Measurements from ENCODE around the gene KCNAB3. TPM values are rescaled to one million over a fixed set of nuclear protein-coding genes. Genes with fewer than 3 reads are reported as not detected.

Gene KCNAB3
- total RNA-seq, 1 experiment from 2014 or later: 0.45 TPM

DNA sequence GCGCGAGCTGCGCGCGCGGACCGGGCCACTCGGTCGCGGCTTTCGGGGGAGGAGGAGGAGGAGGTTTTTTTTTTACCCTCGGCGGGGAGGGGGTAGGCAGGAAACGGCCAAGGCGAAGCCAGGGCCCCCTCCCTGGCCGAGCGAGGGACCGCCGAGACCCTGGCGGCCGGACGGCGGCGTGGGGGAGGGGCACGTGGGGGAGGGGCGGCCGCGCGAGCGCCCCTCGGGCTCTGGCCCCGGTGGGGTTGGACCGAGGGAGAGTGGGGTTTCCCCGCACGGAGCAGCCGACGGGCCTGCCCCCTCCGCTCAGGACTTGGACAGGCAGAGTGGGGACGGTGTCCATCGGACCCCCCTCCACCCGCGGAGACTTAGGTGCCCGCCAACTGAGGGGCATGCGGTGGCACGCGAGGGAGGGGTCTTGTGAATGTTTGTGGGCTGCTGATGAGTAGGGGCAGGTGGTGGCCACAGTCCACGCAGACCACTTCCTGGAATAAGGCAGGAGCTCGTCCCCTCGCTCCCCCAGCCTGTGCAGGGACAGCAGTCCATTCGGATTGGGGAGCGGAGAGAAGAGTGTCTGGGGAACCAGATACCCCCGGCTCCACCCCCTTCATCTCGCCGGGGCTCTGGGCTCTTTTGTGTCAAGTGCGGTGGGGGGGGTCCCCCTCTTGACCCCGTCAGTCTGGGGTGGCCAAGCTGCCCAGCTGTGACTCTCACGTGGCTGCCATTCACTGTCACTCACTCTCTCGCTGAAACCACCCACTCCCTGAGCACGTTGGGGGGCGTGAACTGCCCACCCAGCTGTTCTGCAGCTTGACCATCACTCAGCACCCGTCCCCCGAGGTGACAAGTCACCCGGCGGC, 44.1 kb downstream of the KCNAB3 start:
- Histone ChIP-seq H3K4me3 (peak overlapping the region; percentile 63), H3K27me3 (replicated peaks) (no peaks in the 10 kb centered on the region), H3K4me1 (replicated peaks) (peaks cover 37% of the 10 kb centered on the region), H3K9me3 (replicated peaks) (no peaks in the 10 kb centered on the region), H3K27ac (peak overlapping the region; percentile 75), H3K36me3 (peaks cover 27% of the 10 kb centered on the region)
- DNase-seq (ENCODE audit: low read depth in 1 of 2, low spot score in 2 of 2): peak; percentile 78 to 80

DNA sequence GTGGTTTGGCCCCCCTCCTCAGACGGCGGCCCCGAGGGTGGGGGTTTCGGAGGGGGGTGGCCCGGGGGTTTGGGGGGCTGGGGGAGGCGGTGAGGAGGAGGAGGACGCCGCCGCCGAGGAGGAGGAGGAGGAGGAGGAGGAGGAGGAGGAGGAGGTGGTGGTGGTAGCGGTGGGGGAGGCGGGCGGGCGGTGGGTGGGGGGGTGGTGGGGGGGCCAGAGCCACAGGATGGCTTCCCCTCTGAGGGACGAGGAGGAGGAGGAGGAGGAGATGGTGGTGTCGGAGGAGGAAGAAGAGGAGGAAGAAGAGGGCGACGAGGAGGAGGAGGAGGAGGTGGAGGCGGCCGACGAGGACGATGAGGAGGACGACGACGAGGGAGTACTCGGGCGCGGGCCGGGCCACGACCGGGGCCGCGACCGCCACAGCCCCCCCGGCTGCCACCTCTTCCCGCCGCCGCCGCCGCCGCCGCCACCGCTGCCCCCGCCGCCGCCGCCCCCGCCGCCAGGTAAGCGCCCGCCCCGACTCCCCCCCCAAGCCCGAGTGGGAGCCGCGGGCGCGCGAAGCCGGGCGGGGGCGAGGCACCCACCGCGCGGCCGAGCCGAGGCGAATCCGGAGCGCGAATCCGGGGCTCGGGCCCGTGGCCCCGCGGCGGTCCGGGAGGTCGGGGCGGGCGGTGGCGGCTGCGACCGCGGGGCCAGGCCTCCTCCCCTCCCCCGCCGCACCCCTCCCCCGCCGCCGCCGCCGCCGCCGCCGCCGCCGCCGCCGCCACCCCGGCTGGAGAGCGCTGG, 44.9 kb downstream of the KCNAB3 start:
- Histone ChIP-seq H3K4me1 (replicated peaks) (peaks cover 37% of the 10 kb centered on the region), H3K27ac (no peak overlapping the region), H3K4me3 (peak overlapping the region; percentile 63), H3K9me3 (replicated peaks) (no peaks in the 10 kb centered on the region), H3K36me3 (peaks cover 27% of the 10 kb centered on the region), H3K27me3 (replicated peaks) (no peaks in the 10 kb centered on the region)
- peak in 1 of 2 experiments; percentile 22 for DNase-seq (ENCODE audit: low read depth in 1 of 2, low spot score in 2 of 2)

DNA sequence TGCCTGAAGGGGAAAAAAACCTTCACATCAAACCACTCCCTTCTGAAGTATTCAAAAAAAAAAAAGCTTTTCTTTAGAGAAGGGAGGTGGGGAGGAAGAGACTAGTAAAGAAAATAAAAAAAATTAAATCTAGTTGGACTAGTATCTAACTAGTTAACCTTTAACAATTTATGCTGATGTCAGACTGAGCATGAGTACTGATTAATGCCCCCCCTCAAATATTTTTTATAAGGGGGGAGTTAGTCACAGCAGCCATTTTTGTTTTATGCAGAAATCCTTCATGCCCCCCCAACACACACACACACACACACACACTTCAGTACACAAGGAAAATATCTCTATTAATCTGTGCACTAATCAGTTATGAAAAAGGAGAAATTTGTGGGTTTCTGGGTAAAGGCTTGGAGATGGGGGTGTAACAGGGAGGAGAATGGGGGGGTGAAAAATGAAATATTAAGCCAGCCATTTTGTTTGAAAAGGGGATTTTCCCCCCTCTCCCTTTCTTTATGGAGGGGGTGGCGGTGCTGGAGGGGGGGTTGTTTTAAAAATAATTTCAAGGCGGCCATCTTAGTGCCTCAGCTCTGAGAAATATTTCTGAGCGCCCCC, 45.8 kb downstream of the KCNAB3 start:
- Histone ChIP-seq H3K4me3 (peak overlapping the region; percentile 28), H3K4me1 (replicated peaks) (peaks cover 28% of the 10 kb centered on the region), H3K9me3 (replicated peaks) (no peaks in the 10 kb centered on the region), H3K27ac (peak overlapping the region; percentile 58), H3K36me3 (peaks cover 21% of the 10 kb centered on the region), H3K27me3 (replicated peaks) (no peaks in the 10 kb centered on the region)
- peak in 1 of 2 experiments; percentile 37 for DNase-seq (ENCODE audit: low read depth in 1 of 2, low spot score in 2 of 2)

DNA sequence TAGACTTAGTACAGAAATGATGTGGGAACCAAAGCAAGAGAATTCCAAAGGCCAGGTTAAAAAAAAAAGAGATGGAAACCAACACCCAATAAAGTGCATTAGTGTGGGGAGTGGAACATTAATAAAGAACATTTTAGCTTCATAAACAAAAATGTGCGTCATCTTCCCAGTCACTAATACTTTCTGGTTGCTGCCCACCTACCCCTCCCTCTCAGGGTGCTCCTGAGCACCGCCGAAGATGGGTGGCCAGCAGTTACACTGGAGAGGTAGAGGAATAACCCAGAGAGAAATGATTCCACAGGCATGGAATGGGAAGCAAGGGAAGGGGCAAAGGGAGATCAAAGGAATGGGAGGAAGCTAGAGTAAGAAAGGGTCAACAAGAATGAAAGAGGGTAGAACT, 47.0 kb downstream of the KCNAB3 start:
- DNase-seq (ENCODE audit: low read depth in 1 of 2, low spot score in 2 of 2): no peak
- peaks cover 15% of the 10 kb centered on the region for H3K4me1 ChIP-seq (replicated peaks)
- H3K36me3 ChIP-seq: peaks cover 25% of the 10 kb centered on the region
- H3K27me3 ChIP-seq (replicated peaks): no peaks in the 10 kb centered on the region
- no peaks in the 10 kb centered on the region for H3K9me3 ChIP-seq (replicated peaks)
- H3K4me3 ChIP-seq: no peak overlapping the region
- H3K27ac ChIP-seq: no peak overlapping the region

DNA sequence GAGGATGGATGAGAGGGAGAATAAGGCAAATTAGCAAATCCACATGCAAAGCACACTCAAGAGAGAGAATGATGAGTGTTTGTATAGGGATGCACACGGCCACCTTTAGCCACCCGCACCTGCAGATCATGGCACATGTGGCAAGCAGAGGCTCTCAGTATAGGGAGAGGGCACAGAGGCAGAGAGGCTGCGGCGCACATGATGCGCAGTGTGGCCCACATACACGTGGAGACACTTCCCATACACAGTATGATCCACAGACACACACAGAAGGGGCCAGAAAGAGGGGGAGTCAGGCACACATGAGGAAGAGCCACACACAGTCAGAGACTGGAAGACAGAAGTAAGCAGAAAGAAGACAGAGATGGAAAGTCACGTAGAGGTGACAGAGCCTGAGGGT, 47.6 kb downstream of the KCNAB3 start:
- Histone ChIP-seq H3K4me1 (replicated peaks) (peaks cover 14% of the 10 kb centered on the region), H3K9me3 (replicated peaks) (no peaks in the 10 kb centered on the region), H3K4me3 (no peak overlapping the region), H3K27me3 (replicated peaks) (no peaks in the 10 kb centered on the region), H3K27ac (no peak overlapping the region), H3K36me3 (peaks cover 25% of the 10 kb centered on the region)
- no peak for DNase-seq (ENCODE audit: low read depth in 1 of 2, low spot score in 2 of 2)

DNA sequence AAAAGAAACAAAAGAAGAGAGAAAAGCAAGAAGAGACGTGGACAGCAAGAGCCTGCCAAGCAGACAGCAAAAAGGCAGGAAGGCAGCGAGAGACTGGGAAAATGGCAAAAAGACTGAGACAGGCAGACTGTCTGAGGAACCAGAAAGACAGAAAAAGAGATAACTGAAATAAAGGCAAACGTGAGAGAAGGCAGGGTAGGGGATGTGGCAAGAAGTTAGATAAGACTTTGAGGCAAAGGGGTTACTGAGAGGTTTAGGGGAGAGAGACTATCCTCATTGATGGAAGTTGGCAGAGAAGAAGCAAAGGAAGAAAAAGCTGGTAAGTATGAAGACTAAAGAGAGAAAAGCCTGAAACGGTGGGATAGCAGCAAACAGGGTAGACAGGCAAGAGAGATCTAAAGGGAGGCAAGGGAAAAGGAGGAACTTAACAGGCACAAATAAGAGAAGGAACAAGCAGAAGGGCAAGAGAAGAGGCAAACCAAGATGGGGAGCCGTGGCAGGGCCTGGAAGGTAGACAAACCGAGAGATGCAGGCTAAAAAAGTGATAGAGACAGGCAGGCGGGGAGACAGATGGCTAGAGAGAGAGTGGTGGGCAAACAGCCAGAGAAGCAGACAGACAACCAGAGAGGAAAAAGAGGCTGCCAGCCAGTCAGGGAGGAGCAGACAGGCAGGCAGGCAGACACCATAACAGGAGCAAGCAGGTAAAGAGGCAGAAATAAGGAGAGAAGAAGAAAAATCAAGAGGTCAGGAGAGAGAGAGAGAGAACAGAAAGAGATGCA, 48.2 kb downstream of the KCNAB3 start:
- H3K27ac ChIP-seq: no peak overlapping the region
- H3K9me3 ChIP-seq (replicated peaks): no peaks in the 10 kb centered on the region
- H3K4me3 ChIP-seq: no peak overlapping the region
- H3K4me1 ChIP-seq (replicated peaks): peaks cover 8% of the 10 kb centered on the region
- DNase-seq (ENCODE audit: low read depth in 1 of 2, low spot score in 2 of 2): no peak
- H3K36me3 ChIP-seq: peaks cover 25% of the 10 kb centered on the region
- H3K27me3 ChIP-seq (replicated peaks): no peaks in the 10 kb centered on the region

DNA sequence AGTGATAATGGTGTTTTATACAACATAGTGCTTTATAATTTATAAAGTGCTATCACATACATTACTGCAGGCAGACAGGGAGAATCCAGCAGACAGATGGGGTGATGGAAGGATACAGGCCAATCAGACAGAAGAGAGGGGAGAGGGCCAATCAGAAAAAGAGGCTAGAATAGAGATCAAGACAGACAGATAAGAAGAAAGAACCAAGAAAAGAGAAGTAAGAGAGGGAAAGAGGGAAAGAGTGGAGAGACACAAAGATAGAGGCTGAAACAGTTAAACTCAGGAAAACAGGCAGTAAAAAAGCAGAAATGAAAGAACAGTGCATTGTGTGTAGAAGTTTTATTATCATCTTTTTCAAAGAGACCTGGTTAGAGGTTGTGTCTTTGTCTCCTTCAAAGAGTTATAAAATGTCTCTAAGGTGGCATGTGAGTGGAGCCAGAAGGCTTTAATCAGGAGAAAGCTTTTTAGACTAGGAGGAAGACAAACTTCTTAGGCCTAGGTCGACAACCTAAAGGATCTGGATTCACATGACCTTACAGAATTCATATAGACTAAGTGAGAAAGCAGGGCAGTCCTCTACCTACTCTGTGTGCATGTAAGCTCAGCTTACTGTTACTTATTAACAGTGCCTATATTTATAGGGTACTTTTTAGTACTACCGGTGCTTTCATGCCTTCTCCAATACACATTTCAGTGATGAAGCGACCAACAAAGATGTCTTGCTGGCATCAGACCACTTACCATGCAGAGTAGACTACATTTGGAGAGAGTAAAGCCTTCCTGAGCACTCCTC, 49.4 kb downstream of the KCNAB3 start:
- Histone ChIP-seq H3K27ac (no peak overlapping the region), H3K27me3 (replicated peaks) (no peaks in the 10 kb centered on the region), H3K36me3 (peaks cover 25% of the 10 kb centered on the region), H3K4me1 (replicated peaks) (peaks cover 7% of the 10 kb centered on the region), H3K9me3 (replicated peaks) (no peaks in the 10 kb centered on the region), H3K4me3 (no peak overlapping the region)
- DNase-seq (ENCODE audit: low read depth in 1 of 2, low spot score in 2 of 2): no peak

DNA sequence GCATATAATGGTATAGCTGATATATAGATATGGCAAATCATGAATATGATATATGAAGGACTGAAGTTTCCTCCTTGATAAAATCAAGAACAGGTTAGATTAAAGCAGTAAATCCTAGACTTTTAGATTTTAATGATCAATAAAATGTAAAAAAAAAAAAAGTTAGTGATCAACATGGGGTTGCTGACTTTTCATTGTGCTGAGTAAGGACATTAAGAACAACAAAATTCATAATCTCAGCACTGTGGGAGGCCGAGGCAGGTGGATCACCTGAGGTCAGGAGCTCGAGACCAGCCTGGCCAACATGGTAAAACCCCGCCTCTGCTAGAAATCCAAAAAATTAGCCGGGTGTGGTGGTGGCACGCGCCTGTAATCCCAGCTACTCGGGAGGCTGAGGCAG, 51.4 kb downstream of the KCNAB3 start:
- no peak overlapping the region for H3K27ac ChIP-seq

DNA sequence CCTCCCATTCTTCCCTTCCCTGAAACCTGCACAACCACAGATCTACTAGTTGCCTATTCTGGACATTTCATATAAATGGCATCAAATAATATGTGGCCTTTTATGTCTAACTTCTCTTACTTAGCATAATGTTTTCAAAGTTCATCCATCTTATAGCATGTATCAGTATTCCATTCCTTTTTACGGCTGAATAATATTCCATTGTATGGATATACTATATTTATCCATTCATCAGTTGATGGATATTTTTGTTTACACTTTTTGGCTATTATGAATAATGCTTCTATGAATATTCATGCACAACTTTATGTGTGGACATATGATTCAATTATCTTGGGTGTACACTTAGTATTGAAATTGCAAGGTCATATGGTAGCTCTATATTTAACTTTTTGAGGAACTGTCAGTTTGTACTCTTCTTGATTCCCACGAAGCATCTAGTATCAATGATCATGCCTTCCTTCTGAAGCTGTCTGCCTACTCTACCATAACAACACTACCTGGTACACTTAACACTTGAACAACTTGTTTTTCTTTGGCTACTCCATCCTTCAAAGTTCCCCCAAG, 53.8 kb downstream of the KCNAB3 start:
- Histone ChIP-seq H3K4me3 (no peak overlapping the region), H3K4me1 (replicated peaks) (no peaks in the 10 kb centered on the region), H3K36me3 (peaks cover 21% of the 10 kb centered on the region)

More for the DNA sequence above, 51.4 kb downstream of the KCNAB3 start:
- no peaks in the 10 kb centered on the region for H3K27me3 ChIP-seq (replicated peaks)
- no peaks in the 10 kb centered on the region for H3K9me3 ChIP-seq (replicated peaks)
- no peaks in the 10 kb centered on the region for H3K4me1 ChIP-seq (replicated peaks)
- peaks cover 25% of the 10 kb centered on the region for H3K36me3 ChIP-seq
- DNase-seq (ENCODE audit: low read depth in 1 of 2, low spot score in 2 of 2): no peak
- no peak overlapping the region for H3K4me3 ChIP-seq

DNA sequence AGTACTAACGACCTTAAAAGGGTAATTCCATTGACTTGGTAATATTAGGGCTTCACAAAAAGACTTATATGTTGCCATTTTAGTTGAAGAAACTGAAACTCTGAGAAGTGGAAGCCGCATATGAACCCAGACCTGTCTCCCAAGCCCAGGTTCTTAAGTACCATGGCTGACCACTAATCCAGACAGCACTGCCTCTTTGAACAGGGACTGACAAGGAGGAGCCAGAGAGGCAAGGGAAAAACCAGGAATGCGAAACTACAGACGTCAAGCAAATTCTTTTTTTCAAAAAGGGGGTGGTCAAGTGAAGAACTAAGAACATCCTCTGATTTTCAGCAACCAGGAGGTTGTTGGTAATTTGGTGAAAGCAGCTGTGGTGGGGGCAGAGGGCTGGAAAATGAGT, 56.6 kb downstream of the KCNAB3 start:
- Histone ChIP-seq H3K27me3 (replicated peaks) (no peaks in the 10 kb centered on the region), H3K4me3 (no peak overlapping the region), H3K9me3 (replicated peaks) (no peaks in the 10 kb centered on the region), H3K4me1 (replicated peaks) (no peaks in the 10 kb centered on the region), H3K36me3 (peaks cover 9% of the 10 kb centered on the region; the same call in 1 of the 2 replicates), H3K27ac (no peak overlapping the region)
- no peak for DNase-seq (ENCODE audit: low read depth in 1 of 2, low spot score in 2 of 2)

More for the DNA sequence above, 53.8 kb downstream of the KCNAB3 start:
- Histone ChIP-seq H3K27me3 (replicated peaks) (no peaks in the 10 kb centered on the region), H3K9me3 (replicated peaks) (no peaks in the 10 kb centered on the region), H3K27ac (no peak overlapping the region)
- DNase-seq (ENCODE audit: low read depth in 1 of 2, low spot score in 2 of 2): no peak
